Adrenal gland (tissue), 12 donors: Measurements from ENCODE around the gene COX11. TPM values are rescaled to one million over a fixed set of nuclear protein-coding genes. Genes with fewer than 3 reads are reported as not detected.

ENCODE experiments used
- DNase-seq, 7 donors: peaks; one replicate each; pipeline ENCODE4 v3.0.0-alpha.2; 2019 to 2020
- H3K27ac ChIP-seq, 5 donors: fragments of 200-600 bp; sonication (generic) in 4 of 5; 1 replicate in 3 of 5; 2 replicates in 2 of 5; pipeline versions ENCODE4 v1.5.1 to v1.8.0; 2016 to 2020; ENCODE audit warnings: mild to moderate bottlenecking in 1 of 5
- H3K27me3 ChIP-seq: fragments of 200-600 bp; 2 replicates; pipeline ENCODE4 v1.8.0; 2021
- H3K36me3 ChIP-seq, 2 donors: fragments of 200-600 bp; replicated peaks in 1 of 2; 1 replicate in 1 of 2; 2 replicates in 1 of 2; pipeline versions ENCODE4 v1.5.1 to v1.8.0; 2018 to 2022
- H3K4me1 ChIP-seq, 2 donors: fragments of 200-600 bp; replicated peaks in 1 of 2; 1 replicate in 1 of 2; 2 replicates in 1 of 2; pipeline versions ENCODE4 v1.5.1 to v1.8.0; 2018 to 2021
- H3K4me3 ChIP-seq, 4 donors: fragments of 200-600 bp; sonication (generic) in 3 of 4; one replicate each; pipeline ENCODE4 v1.5.1; 2016 to 2018
- H3K9me3 ChIP-seq, 3 donors: fragments of 200-600 bp; sonication (generic) in 1 of 3; replicated peaks in 1 of 3; 1 replicate in 2 of 3; 2 replicates in 1 of 3; pipeline versions ENCODE4 v1.5.1 to v1.8.0; 2016 to 2021
- CTCF ChIP-seq, 6 experiments: fragments of 450-650 bp in 4 of 6; fragments of 200-600 bp in 2 of 6; sonication (generic) in 1 of 6; IDR thresholded peaks; 1 replicate in 5 of 6; 2 replicates in 1 of 6; pipeline versions ENCODE4 v1.5.1 to v1.8.0; 2016 to 2021; ENCODE audit warnings: antibody characterized with exemption in 6 of 6, mild to moderate bottlenecking in 2 of 6, moderate library complexity in 1 of 6
- POLR2A ChIP-seq, 2 donors: fragments of 450-650 bp; IDR thresholded peaks; one replicate each; pipeline ENCODE4 v1.6.1; 2017; ENCODE audit warnings: antibody characterized with exemption in 2 of 2, mild to moderate bottlenecking in 2 of 2, moderate library complexity in 1 of 2
- WGBS, 4 donors: extraction: QIAGEN DNeasy Blood & Tissue Kit in 2 of 4; methylation state at CpG; one replicate each; pipeline versions ENCODE4 v1.1.5 to v1.1.7; 2013 to 2017; 5-methylcytosine and 5-hydroxymethylcytosine counted together
- intact Hi-C, 2 donors: fragments of 100-400 bp; cut with DNase I; formaldehyde crosslinking; loops; one replicate each; pipeline versions ENCODE4 v1.14.1 to v1.15.0; 2022 to 2023
- polyA plus RNA-seq, 3 donors: library from polyadenylated mRNA; stranded (reverse); fragments of 200-250 nt in 2 of 3; fragments of 350-450 nt in 1 of 3; fragmentation: Illumina TruSeq in 1 of 3; extraction: RNeasy Lipid Tissue Mini Kit (QIAGEN cat#74804) in 1 of 3; gene quantifications; one replicate each; pipeline ENCODE4 v1.2.3, GENCODE V29; 2013 to 2014
- total RNA-seq, 9 donors: library from RNA; depleted of rRNA in 4 of 9; stranded (reverse); fragments of >200 nt in 4 of 9; fragments of 120-200 nt in 1 of 9; fragmentation: NEBNext Ultra II Directional in 1 of 9; extraction: Animal tissue kit (Norgen Biotek cat#: 25700) in 1 of 9; gene quantifications; one replicate each; pipeline versions ENCODE4 v1.1.0 to v1.2.4, GENCODE V29; 2013 to 2023
- donor health status: healthy with polysubstance abuse.
- donor health status: Bipolar disorder and iron deficiency.
- donor health status: DM: yes; HTN: yes; CAD: no.
- donor health status: DM: no; HTN: no; CAD: no.
- donor health status: DM: no; HTN: no; CAD: no.
- donor health status: DM: yes; HTN: yes; CAD: no.

Gene COX11
- total and polyA plus RNA-seq, 12 donors, result 16.8 to 63.5 (median 50.0) TPM

GRCh38 chr17:54945671-54946070, 22.8 kb downstream of the COX11 start:
- TF ChIP-seq POLR2A (IDR thresholded peaks at IDR 0.05) (no peak), CTCF (IDR thresholded peaks at IDR 0.05) (no peak)
- Histone ChIP-seq H3K27ac (no peak overlapping the region), H3K9me3 (no peaks in the 10 kb centered on the region), H3K4me3 (no peak overlapping the region), H3K4me1 (no peaks in the 10 kb centered on the region), H3K27me3 (no peaks in the 10 kb centered on the region), H3K36me3 (no peaks in the 10 kb centered on the region)
- intact Hi-C loops, result no loop called here
- DNase-seq, result no peak
- 88 to 100% (median 93%) methylated on average over 1 of the region's 1 CpG for WGBS, 4 donors

- TF ChIP-seq POLR2A (IDR thresholded peaks at IDR 0.05), result no peak
- no peak for TF ChIP-seq CTCF (IDR thresholded peaks at IDR 0.05)
- no peaks in the 10 kb centered on the region for H3K36me3 ChIP-seq
- H3K4me3 ChIP-seq, result no peak overlapping the region
- DNase-seq, result no peak
- no peaks in the 10 kb centered on the region for H3K9me3 ChIP-seq
- no peak overlapping the region for H3K27ac ChIP-seq
- no peaks in the 10 kb centered on the region for H3K4me1 ChIP-seq
- H3K27me3 ChIP-seq, result no peaks in the 10 kb centered on the region
- intact Hi-C loops, result no loop called here
- 33 to 64% (median 45%) methylated on average over 1 of the region's 1 CpG for WGBS, 4 donors
These were observed 23.2 kb downstream of the COX11 start for GRCh38 chr17:54945231-54945630.

DNA sequence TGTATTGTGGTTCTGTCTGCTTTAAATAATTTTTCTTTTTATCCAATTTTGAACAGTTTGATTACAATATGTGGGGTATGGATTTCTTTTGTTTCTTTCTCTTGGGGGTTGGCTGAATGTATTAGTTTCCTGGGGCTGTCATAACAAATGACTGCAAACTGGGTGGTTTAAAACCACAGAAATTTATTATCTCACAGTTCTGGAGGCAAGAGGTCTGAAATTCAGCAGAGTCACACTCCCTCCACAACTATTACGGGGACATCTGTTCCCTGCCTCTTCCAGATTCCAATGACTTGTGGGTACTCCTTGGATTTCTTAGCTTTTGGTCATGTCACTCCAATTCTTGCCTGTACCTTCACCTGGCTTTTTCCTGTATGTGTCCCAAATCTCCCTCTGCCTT, 23.7 kb downstream of the COX11 start:
- Histone ChIP-seq H3K4me3 (no peak overlapping the region), H3K4me1 (no peaks in the 10 kb centered on the region), H3K36me3 (no peaks in the 10 kb centered on the region), H3K27ac (no peak overlapping the region), H3K9me3 (no peaks in the 10 kb centered on the region), H3K27me3 (no peaks in the 10 kb centered on the region)
- intact Hi-C loops, result no loop called here
- no peak for DNase-seq
- no peak for TF ChIP-seq CTCF (IDR thresholded peaks at IDR 0.05)
- TF ChIP-seq POLR2A (IDR thresholded peaks at IDR 0.05), result no peak
- 72 to 100% (median 83%) methylated on average over 1 of the region's 1 CpG for WGBS, 4 donors

DNA sequence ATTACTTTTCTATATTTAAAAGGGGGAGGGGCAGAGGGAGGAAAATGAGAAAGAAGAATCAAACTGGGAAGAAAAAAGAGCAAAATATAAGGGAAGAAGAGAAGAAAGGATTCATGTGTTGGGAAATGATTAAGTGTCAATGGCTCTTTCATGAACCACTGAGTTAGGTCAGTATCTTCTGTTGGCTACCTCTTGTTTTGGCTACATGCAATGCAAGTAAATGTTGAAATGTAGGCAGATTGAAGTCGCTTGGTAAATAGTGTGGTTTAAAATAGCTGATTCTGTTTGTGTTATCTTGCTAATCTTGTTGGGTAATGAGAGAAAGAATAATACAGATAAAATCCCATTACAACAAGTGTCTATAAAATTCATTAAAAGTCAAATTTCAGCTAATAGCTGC, 27.2 kb downstream of the COX11 start:
- H3K27me3 ChIP-seq, result no peaks in the 10 kb centered on the region
- TF ChIP-seq CTCF (IDR thresholded peaks at IDR 0.05) (no peak), POLR2A (IDR thresholded peaks at IDR 0.05) (no peak)
- 86 to 93% (median 88%) methylated on average over 1 of the region's 1 CpG for WGBS, 4 donors
- H3K36me3 ChIP-seq, result peaks cover 0 to 12% of the 10 kb centered on the region in 2 donors
- no peak overlapping the region for H3K4me3 ChIP-seq
- no peak overlapping the region for H3K27ac ChIP-seq
- DNase-seq, result no peak
- no peaks in the 10 kb centered on the region for H3K4me1 ChIP-seq
- intact Hi-C loops, result no loop called here
- H3K9me3 ChIP-seq, result no peaks in the 10 kb centered on the region
